ENCODE results near the gene IDH3G.
"Not testable (repeated sequence)": the region's sequence is repeated elsewhere in the genome, so short reads cannot be mapped to it uniquely, and the experiment has no call there.

Gene IDH3G

GRCh38 chrX:153771415-153772315 is 22.5 kb downstream of the IDH3G start:
- DNase-seq: no peak

GRCh38 chrX:153770601-153771414 is 23.4 kb downstream of the IDH3G start:
- no peak for DNase-seq

- no peak for DNase-seq
Observed at GRCh38 chrX:153769865-153770600, 24.1 kb downstream of the IDH3G start.

- no peak for DNase-seq
Observed at GRCh38 chrX:153769158-153769864, 24.9 kb downstream of the IDH3G start.

GRCh38 chrX:153768311-153769157 is 25.6 kb downstream of the IDH3G start:
- no peak for DNase-seq

- no peak for DNase-seq
Observed at GRCh38 chrX:153767674-153768055, 26.5 kb downstream of the IDH3G start.

- no peak for DNase-seq
Observed at GRCh38 chrX:153766871-153767673, 27.1 kb downstream of the IDH3G start.

- DNase-seq: no peak
Observed at GRCh38 chrX:153766098-153766817, 27.9 kb downstream of the IDH3G start.

GRCh38 chrX:153765138-153766079 is 28.8 kb downstream of the IDH3G start:
- no peak for DNase-seq

- DNase-seq: no peak
Observed at GRCh38 chrX:153764786-153765137, 29.4 kb downstream of the IDH3G start.

GRCh38 chrX:153763989-153764755 is 30.0 kb downstream of the IDH3G start, which contains the start of gene PLXNB3:
Gene PLXNB3, plus strand, starts transcription at chrX:153764249. Its CDS starts 1,287 bp downstream, at chrX:153765536.
- DNase-seq: no peak

- DNase-seq: no peak
Observed at GRCh38 chrX:153763298-153763932, 30.8 kb downstream of the IDH3G start.

- no peak for DNase-seq
Observed at GRCh38 chrX:153762626-153763173, 31.5 kb downstream of the IDH3G start.

- DNase-seq: no peak
Observed at GRCh38 chrX:153761863-153762262, 32.3 kb downstream of the IDH3G start.

- DNase-seq: no peak
Observed at GRCh38 chrX:153755136-153755535, 39.0 kb downstream of the IDH3G start.

GRCh38 chrX:153750127-153750774 is 43.9 kb downstream of the IDH3G start:
- no peak for DNase-seq

GRCh38 chrX:153749017-153749416 is 45.2 kb downstream of the IDH3G start:
- not testable (repeated sequence) for DNase-seq
